K562 (cell line): ENCODE measurements around the gene AP2A2.

ENCODE experiments used
- FOSL1 ChIP-seq: fragments of 200-800 bp; sonication (Bioruptor generic); conservative IDR thresholded peaks from 2 replicates; pipeline ENCODE4 v1.6.1; 2016; ENCODE audit warnings: missing genetic modification characterization, missing compliant biosample characterization
- TF ChIP-seq, protein P1 (sequence below): sonication (generic); formaldehyde crosslinking; IDR thresholded peaks from 2 replicates; pipeline ENCODE4 v1.9.0; 2022; ENCODE audit warnings: mild to moderate bottlenecking, missing genetic modification reagents

DNA sequence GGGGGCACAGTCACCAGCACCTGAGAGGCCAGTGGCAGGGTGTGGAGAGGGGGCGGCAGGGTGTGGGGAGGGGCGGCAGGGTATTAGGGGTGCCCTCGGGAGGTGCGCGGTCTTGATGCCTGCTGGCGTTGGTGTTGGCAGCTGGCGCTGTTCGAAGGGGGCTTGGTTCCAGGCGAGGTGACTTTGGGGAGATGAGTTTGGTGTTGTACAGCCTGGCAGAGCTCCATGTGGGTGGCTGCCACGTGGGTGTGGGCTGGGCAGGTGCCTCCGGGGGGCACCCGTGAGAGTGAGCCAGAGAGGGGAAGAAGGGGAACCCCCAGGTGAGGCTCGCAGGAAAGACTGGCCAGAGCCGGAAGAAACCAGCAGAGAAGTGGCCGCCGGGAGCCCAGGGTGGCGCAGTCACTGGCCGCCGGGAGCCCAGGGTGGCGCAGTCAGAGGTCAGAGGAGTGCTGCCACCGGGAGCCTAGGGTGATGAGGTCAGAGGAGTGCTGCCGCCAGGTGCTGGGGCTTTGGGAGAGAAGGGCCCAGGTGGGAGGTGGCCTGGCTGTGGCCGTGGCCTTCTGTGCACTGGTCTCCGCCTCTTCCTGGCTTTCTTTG, 66.1 kb downstream of the AP2A2 start:
- TF ChIP-seq FOSL1 (tag): no peak
- TF ChIP-seq, protein P1, sequence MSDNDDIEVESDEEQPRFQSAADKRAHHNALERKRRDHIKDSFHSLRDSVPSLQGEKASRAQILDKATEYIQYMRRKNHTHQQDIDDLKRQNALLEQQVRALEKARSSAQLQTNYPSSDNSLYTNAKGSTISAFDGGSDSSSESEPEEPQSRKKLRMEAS (CRISPR knock-in tag): no peak
